ENCODE data around the gene CALCOCO1. TPM values are rescaled to one million over a fixed set of nuclear protein-coding genes. Genes with fewer than 3 reads are reported as not detected.

CALCOCO1 gene
- total and polyA plus RNA-seq, 10 of the 15 experiments (the other 5 are each of a cell fraction or from before 2014, with no cell fraction given) = 2.8 to 55.9 (median 13.7) TPM

- ChIA-PET POLR2A (interaction anchor here (0.9 kb wide), 1 partner anchor 12 kb away, joined by 5 read pairs; no protein-coding TSS in a partner anchor), RAD21 (ENCODE audit: unreplicated experiment) (interaction anchor here (1.1 kb wide), 1 partner anchor 38 kb away, joined by 5 read pairs; no protein-coding TSS in a partner anchor), CTCF (interaction anchor here (0.9 to 10.2 kb wide), 5 partner anchors 11 to 197 kb away, joined by 3 to 459 read pairs (median 6); partner anchors contain the start of gene CALCOCO1), SMC1A (ENCODE audit: uncharacterized antibody, unreplicated experiment) (interaction anchor here (1.0 to 9.8 kb wide), 3 partner anchors 10 to 37 kb away, joined by 4 to 128 read pairs (median 112); partner anchors contain the start of gene CALCOCO1)
- no peak overlapping the region for H3K4me2 ChIP-seq (ENCODE audit: control insufficient read depth, insufficient read depth)
- H3K36me3 ChIP-seq (ENCODE audit: control insufficient read depth in 2 of 2, insufficient read depth in 2 of 2, low read length in 1 of 2) = no peaks in the 10 kb centered on the region
- no peak overlapping the region for H3K27ac ChIP-seq (ENCODE audit: control insufficient read depth, insufficient read depth)
- ATAC-seq = no peak
- 47% methylated on average over 3 of the region's 3 CpGs for WGBS (ENCODE audit: insufficient coverage, insufficient replicate concordance, low lambda C conversion rate, missing lambda C conversion rate)
- in situ Hi-C loops (cut with MboI) = loop anchor here (5.0 kb wide), 2 partner anchors 38 to 198 kb away; no protein-coding TSS in a partner anchor
- H3K27me3 ChIP-seq (replicated peaks in 1 of 2; ENCODE audit: control insufficient read depth in 2 of 2, insufficient read depth in 2 of 2, low read length in 1 of 2) = peaks cover 18 to 37% of the 10 kb centered on the region in 2 experiments
- H3K9ac ChIP-seq (ENCODE audit: control insufficient read depth, insufficient read depth, low read length) = no peak overlapping the region
- no peak for DNase-seq (ENCODE audit: low read depth, low spot score)
- intact Hi-C loops (cut with micrococcal nuclease; ENCODE audit: unreplicated experiment) = no loop called here
- H3K79me2 ChIP-seq (ENCODE audit: control insufficient read depth, insufficient read depth, low read length) = no peaks in the 10 kb centered on the region
- no TSS peak for BruUV-seq (replicated peaks)
- H3K4me1 ChIP-seq (ENCODE audit: control insufficient read depth, insufficient read depth, low read length) = peaks cover 4% of the 10 kb centered on the region
- peak; percentile 64 for FAIRE-seq
- no peaks in the 10 kb centered on the region for H4K20me1 ChIP-seq (ENCODE audit: control insufficient read depth, insufficient read depth)
- no peaks in the 10 kb centered on the region for H3K9me3 ChIP-seq (replicated peaks; ENCODE audit: control insufficient read depth, insufficient read depth, low read length)
- H2AFZ ChIP-seq (ENCODE audit: control insufficient read depth, low read depth, low read length) = no peak overlapping the region
- no peak overlapping the region for H3K4me3 ChIP-seq
- TF ChIP-seq POU2F2 (IDR thresholded peaks at IDR 0.05; ENCODE audit: borderline replicate concordance, low read depth, low read length) (no peak), PKNOX1 (IDR thresholded peaks at IDR 0.05) (no peak), RFX5 (IDR thresholded peaks at IDR 0.05; ENCODE audit: low read depth, low read length) (no peak), KDM1A (IDR thresholded peaks at IDR 0.05; ENCODE audit: borderline replicate concordance) (no peak), EED (IDR thresholded peaks at IDR 0.05; ENCODE audit: low read depth) (no peak), STAT1 (conservative IDR thresholded peaks at IDR 0.05) (no peak), SMARCA5 (IDR thresholded peaks at IDR 0.05) (no peak), IRF3 (IDR thresholded peaks at IDR 0.05) (no peak), CEBPB (IDR thresholded peaks at IDR 0.05; ENCODE audit: borderline replicate concordance in 1 of 2, low read depth in 2 of 2, low read length in 2 of 2) (no peak), USF2 (IDR thresholded peaks at IDR 0.05; ENCODE audit: borderline replicate concordance, low read depth, low read length) (no peak), FOS (IDR thresholded peaks at IDR 0.05; ENCODE audit: borderline replicate concordance, extremely low read depth, insufficient read length) (no peak), REST (IDR thresholded peaks at IDR 0.05; ENCODE audit: low read depth, low read length) (no peak), YY1 (IDR thresholded peaks at IDR 0.05; ENCODE audit: low read depth, low read length) (no peak)
- TF ChIP-seq, protein P1, sequence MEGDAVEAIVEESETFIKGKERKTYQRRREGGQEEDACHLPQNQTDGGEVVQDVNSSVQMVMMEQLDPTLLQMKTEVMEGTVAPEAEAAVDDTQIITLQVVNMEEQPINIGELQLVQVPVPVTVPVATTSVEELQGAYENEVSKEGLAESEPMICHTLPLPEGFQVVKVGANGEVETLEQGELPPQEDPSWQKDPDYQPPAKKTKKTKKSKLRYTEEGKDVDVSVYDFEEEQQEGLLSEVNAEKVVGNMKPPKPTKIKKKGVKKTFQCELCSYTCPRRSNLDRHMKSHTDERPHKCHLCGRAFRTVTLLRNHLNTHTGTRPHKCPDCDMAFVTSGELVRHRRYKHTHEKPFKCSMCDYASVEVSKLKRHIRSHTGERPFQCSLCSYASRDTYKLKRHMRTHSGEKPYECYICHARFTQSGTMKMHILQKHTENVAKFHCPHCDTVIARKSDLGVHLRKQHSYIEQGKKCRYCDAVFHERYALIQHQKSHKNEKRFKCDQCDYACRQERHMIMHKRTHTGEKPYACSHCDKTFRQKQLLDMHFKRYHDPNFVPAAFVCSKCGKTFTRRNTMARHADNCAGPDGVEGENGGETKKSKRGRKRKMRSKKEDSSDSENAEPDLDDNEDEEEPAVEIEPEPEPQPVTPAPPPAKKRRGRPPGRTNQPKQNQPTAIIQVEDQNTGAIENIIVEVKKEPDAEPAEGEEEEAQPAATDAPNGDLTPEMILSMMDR (IDR thresholded peaks at IDR 0.05 in 2 of 3, conservative IDR thresholded peaks at IDR 0.05 in 1 of 3; ENCODE audit: control insufficient read depth in 2 of 3, extremely low read depth in 1 of 3, insufficient read depth in 1 of 3, low read depth in 3 of 3, low read length in 3 of 3) = no peak
These were observed 12.9 kb upstream of the CALCOCO1 start for GRCh38 chr12:53740130-53740491.

Data from GM12878 (cell line).